Mucosa of descending colon (tissue), 3 donors: ENCODE measurements around the gene SUPT20H. TPM values are rescaled to one million over a fixed set of nuclear protein-coding genes. Genes with fewer than 3 reads are reported as not detected.

ENCODE experiments used
- ATAC-seq: fragments of 200-7000 bp; cut with Tn5 transposase; one replicate; pipeline ENCODE4 v1.9.1; 2020; ENCODE audit warnings: mild to moderate bottlenecking, moderate library complexity
- DNase-seq, 3 donors: peaks; one replicate each; pipeline ENCODE4 v3.0.0-alpha.2; 2020
- H3K36me3 ChIP-seq: fragments of 200-600 bp; one replicate; pipeline ENCODE4 v1.8.0; 2021; ENCODE audit warnings: low read depth, mild to moderate bottlenecking
- H3K4me1 ChIP-seq: fragments of 200-600 bp; one replicate; pipeline ENCODE4 v1.8.0; 2021; ENCODE audit warnings: low read depth, mild to moderate bottlenecking
- H3K4me3 ChIP-seq: fragments of 200-600 bp; one replicate; pipeline ENCODE4 v1.8.0; 2021; ENCODE audit warnings: mild to moderate bottlenecking
- H3K9me3 ChIP-seq: fragments of 200-600 bp; one replicate; pipeline ENCODE4 v1.8.0; 2021; ENCODE audit warnings: mild to moderate bottlenecking
- intact Hi-C, 2 donors: fragments of 100-400 bp; cut with DNase I in 1 of 2; cut with micrococcal nuclease in 1 of 2; formaldehyde crosslinking; loops; one replicate each; pipeline versions ENCODE4 v1.11.0 to v1.11.1; 2022; cut with DNase I, micrococcal nuclease
- total RNA-seq, 3 donors: library from RNA; stranded (reverse); fragmentation: NEBNext Ultra II Directional in 2 of 3; extraction: Animal tissue kit (Norgen Biotek cat#: 25700) in 2 of 3; gene quantifications; one replicate each; pipeline versions ENCODE4 v1.2.1 to v1.2.4, GENCODE V29; 2021 to 2023
- TF ChIP-seq, protein P1 (sequence below): fragments of 200-600 bp; IDR thresholded peaks from one replicate; pipeline ENCODE4 v1.8.0; 2022; ENCODE audit warnings: antibody characterized with exemption, mild to moderate bottlenecking
- donor health status: DM: no; HTN: no; CAD: no; lungs with moderate emphysema.
- donor health status: DM: no; HTN: no; CAD: no.
- donor health status: DM: no; HTN: yes; CAD: no.

SUPT20H gene
- total RNA-seq, 3 donors from 2014 or later: 47.7 to 56.9 (median 56.4) TPM

DNA sequence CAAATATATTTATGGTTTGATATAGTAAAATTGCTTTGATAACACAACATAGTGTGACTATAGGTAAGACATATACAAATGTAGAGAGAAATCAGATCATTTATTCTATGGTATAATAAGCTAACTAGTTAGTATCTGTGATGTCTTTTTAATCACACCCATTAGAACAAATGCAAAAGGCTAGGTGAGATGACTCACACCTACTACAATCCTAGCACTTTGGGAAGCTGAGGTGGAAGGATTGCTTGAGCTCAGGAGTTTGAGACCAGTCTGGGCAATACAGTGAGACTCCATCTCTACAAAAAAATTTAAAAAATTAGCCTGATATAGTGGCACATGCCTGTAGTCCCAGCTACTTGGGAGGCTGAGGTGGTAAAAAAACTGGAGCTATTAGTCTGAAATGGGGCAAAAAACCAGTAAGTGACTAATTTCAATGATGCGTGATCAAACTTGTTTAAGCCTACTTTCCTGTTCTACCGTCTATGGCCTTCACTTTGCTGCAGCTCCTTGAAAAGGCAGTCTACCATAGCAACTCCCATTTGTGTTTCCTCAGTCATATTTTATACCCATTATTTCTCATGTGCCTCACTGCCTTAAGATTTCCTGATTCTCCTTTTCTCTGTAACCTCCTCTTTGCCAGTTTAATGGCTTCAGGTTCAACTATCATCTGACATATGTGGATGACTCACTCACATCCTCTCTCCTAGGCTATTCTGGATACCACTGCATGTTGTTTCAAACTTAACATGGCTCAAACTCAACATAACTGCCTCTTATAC lies 72.8 kb downstream of the SUPT20H start:
- intact Hi-C loops: no loop called here
- no peaks in the 10 kb centered on the region for H3K9me3 ChIP-seq
- ATAC-seq (no peak), DNase-seq (no peak)
- peaks cover 4% of the 10 kb centered on the region for H3K36me3 ChIP-seq
- TF ChIP-seq, protein P1, sequence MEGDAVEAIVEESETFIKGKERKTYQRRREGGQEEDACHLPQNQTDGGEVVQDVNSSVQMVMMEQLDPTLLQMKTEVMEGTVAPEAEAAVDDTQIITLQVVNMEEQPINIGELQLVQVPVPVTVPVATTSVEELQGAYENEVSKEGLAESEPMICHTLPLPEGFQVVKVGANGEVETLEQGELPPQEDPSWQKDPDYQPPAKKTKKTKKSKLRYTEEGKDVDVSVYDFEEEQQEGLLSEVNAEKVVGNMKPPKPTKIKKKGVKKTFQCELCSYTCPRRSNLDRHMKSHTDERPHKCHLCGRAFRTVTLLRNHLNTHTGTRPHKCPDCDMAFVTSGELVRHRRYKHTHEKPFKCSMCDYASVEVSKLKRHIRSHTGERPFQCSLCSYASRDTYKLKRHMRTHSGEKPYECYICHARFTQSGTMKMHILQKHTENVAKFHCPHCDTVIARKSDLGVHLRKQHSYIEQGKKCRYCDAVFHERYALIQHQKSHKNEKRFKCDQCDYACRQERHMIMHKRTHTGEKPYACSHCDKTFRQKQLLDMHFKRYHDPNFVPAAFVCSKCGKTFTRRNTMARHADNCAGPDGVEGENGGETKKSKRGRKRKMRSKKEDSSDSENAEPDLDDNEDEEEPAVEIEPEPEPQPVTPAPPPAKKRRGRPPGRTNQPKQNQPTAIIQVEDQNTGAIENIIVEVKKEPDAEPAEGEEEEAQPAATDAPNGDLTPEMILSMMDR: no peak
- no peaks in the 10 kb centered on the region for H3K4me1 ChIP-seq
- H3K4me3 ChIP-seq: no peak overlapping the region

DNA sequence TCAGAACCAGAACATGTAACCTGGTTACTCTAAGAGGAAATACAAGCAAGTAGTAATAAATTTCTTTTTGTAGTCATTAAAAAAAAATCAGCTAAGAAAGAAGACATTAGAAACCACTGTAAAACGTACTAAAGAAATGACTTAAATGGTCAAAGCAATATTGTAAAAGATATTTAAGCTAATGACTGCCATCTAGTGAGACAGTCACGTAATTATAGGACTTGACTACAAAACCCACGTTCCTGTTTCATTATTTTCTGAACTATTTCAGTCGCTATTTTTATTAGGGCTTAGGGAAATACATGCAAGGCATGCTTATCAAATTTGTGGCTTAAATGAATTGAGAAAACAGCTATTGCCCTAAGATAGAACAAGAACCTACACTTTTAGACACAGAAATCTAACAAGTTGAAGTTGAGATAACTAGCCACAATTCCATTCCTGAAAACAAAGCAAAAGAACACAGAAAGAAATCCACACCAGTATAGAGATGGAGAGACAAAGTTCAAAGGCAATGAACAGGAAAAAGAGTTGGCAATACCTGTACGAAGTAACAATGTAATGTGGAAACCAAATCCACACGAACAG lies 78.2 kb downstream of the SUPT20H start:
- intact Hi-C loops: loop anchor here (5.0 kb wide), 1 partner anchor 124 kb away; no protein-coding TSS in a partner anchor
- TF ChIP-seq, protein P1: no peak
- peaks cover 4% of the 10 kb centered on the region for H3K36me3 ChIP-seq

DNA sequence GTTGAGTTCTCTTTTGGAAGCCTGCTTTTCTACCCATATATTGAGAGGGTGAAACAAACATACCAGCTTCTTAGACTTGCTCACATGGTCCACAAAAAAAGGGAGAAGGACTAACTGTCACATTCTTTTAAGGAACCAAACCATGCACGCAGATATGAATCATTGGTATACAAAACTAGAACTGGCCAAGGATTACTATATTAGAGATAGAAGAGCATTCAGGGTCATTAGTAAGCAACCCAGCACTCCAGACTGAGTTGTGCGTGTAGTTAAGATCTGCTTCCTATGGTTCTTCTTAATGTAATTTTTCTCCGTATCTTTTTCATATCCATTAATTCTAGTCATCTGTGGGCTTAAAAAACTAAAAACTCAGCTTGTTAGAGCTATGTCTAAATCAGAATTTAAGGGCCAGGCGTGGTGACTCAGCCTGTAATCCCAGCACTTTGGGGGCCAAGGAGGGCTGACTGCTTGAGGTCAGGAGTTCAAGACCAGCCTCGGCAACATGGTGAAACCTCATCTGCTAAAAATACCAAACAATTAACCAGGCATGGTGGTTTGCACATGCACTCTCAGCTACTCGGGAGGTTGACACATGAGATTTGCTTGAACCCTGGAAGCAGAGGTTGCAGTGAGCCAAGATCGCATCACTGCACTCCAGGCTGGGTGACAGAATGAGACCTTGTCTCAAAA lies 80.0 kb downstream of the SUPT20H start:
- H3K4me1 ChIP-seq: no peaks in the 10 kb centered on the region
- TF ChIP-seq, protein P1: no peak
- intact Hi-C loops: loop anchor here (5.0 kb wide), 1 partner anchor 122 kb away; no protein-coding TSS in a partner anchor
- DNase-seq (no peak), ATAC-seq (no peak)
- no peak overlapping the region for H3K4me3 ChIP-seq
- H3K9me3 ChIP-seq: peaks cover 3% of the 10 kb centered on the region
- H3K36me3 ChIP-seq: no peaks in the 10 kb centered on the region

More for the DNA sequence above, 78.2 kb downstream of the SUPT20H start:
- DNase-seq (no peak), ATAC-seq (no peak)
- Histone ChIP-seq H3K4me1 (no peaks in the 10 kb centered on the region), H3K4me3 (no peak overlapping the region), H3K9me3 (no peaks in the 10 kb centered on the region)

DNA sequence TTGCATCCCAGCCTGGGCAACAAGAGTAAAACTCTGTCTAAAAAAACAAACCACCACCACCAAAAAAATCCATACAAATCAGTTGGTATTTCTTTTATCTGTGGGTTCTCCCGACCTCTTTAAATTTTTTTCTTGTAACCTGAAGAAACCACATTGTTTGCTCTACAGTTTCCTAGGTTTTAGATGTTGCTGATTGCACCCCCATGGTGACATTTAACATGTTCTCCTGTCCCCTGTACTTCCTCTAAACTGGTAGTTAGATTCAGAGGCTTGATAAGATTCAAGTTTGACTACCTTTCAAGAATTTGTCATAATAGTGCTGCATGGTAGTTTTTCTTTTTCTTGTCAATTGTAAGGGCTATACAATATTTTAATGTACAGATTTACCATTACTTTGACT lies 84.3 kb downstream of the SUPT20H start:
- TF ChIP-seq, protein P1: no peak
- DNase-seq (no peak), ATAC-seq (no peak)
- H3K36me3 ChIP-seq: no peaks in the 10 kb centered on the region
- intact Hi-C loops: no loop called here
- H3K4me3 ChIP-seq: no peak overlapping the region
- H3K4me1 ChIP-seq: no peaks in the 10 kb centered on the region
- peaks cover 3% of the 10 kb centered on the region for H3K9me3 ChIP-seq

DNA sequence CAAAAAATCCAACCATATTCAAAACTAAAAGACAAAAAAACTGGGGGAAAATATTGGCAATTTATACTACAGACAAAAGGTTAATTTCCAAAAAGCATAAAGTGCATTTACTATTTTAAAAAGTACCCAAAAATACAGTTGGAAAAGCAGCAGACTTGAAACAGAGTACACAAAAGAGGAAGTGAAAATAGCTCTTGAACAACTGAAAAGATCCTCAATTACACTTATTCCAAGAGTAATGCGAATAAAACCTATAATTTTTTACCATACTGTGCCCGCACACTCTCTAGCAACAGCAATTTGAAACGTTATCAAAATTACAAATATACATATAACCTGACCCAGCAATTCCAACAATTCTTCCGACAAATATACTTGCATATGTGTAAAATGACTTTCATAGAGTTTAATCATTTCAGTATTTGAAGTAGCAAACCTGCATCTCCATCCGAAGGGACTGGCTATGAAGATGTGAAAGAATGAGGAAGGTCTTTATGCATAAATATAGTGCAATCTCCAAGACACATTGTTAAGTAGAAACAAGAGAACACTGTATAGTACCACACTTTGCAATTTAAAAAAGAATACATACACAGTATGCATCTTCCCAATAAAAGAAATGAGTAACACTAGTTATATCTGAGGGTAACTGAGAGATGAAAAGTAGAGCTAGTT lies 85.7 kb downstream of the SUPT20H start:
- Histone ChIP-seq H3K36me3 (no peaks in the 10 kb centered on the region), H3K4me3 (no peak overlapping the region), H3K9me3 (peaks cover 3% of the 10 kb centered on the region), H3K4me1 (no peaks in the 10 kb centered on the region)
- no peak for DNase-seq
- intact Hi-C loops: no loop called here
- TF ChIP-seq, protein P1: no peak
- ATAC-seq: no peak
